MM.1S (cell line): ENCODE data around the gene PTGIR.

Experiments
- DNase-seq: peaks from one replicate; pipeline ENCODE4 v3.0.0-alpha.2; 2015
- H2AFZ ChIP-seq: fragments of 300-600 bp; sonication (generic); 2 replicates; pipeline ENCODE4 v1.6.0; 2016; ENCODE audit warnings: antibody characterized with exemption, low read length
- H3F3A ChIP-seq: fragments of 300-600 bp; sonication (generic); 2 replicates; pipeline ENCODE4 v1.6.1; 2016; ENCODE audit warnings: mild to moderate bottlenecking, antibody characterized with exemption, low read length, moderate library complexity, mixed read lengths; ENCODE audit not compliant: insufficient read depth
- H3K27ac ChIP-seq: fragments of 300-600 bp; sonication (generic); 2 replicates; pipeline ENCODE4 v1.5.1; 2016; ENCODE audit warnings: mild to moderate bottlenecking, low read length
- H3K27me3 ChIP-seq: fragments of 300-600 bp; sonication (generic); replicated peaks from 2 replicates; pipeline ENCODE4 v1.6.0; 2016; ENCODE audit warnings: low read length; ENCODE audit not compliant: insufficient read depth
- H3K36me3 ChIP-seq: fragments of 300-600 bp; sonication (generic); replicated peaks from 2 replicates; pipeline ENCODE4 v1.6.1; 2016; ENCODE audit warnings: mild to moderate bottlenecking, low read length, mixed read lengths; ENCODE audit not compliant: insufficient read depth
- H3K4me1 ChIP-seq: fragments of 300-600 bp; sonication (generic); 2 replicates; pipeline ENCODE4 v1.6.1; 2016; ENCODE audit warnings: low read length, mixed read lengths
- H3K4me2 ChIP-seq: fragments of 300-600 bp; sonication (generic); 2 replicates; pipeline ENCODE4 v1.6.0; 2016; ENCODE audit warnings: low read depth, low read length
- H3K4me3 ChIP-seq: fragments of 300-600 bp; sonication (generic); 2 replicates; pipeline ENCODE4 v1.5.1; 2016; ENCODE audit warnings: low read length, mixed read lengths
- H3K79me2 ChIP-seq: fragments of 300-600 bp; sonication (generic); 2 replicates; pipeline ENCODE4 v1.6.1; 2016; ENCODE audit warnings: mixed run types, low read length, mixed read lengths
- H3K9ac ChIP-seq: fragments of 300-600 bp; sonication (generic); 2 replicates; pipeline ENCODE4 v1.6.1; 2016; ENCODE audit warnings: low read length, mixed read lengths
- H3K9me2 ChIP-seq: fragments of 300-600 bp; sonication (generic); replicated peaks from 2 replicates; pipeline ENCODE4 v1.6.1; 2016; ENCODE audit warnings: mild to moderate bottlenecking, low read length, mixed read lengths; ENCODE audit not compliant: insufficient read depth
- H3K9me3 ChIP-seq: fragments of 300-600 bp; sonication (generic); replicated peaks from 2 replicates; pipeline ENCODE4 v1.6.1; 2016; ENCODE audit warnings: mild to moderate bottlenecking, low read length, mixed read lengths; ENCODE audit not compliant: insufficient read depth
- H4K20me1 ChIP-seq: fragments of 300-600 bp; sonication (generic); 2 replicates; pipeline ENCODE4 v1.6.1; 2016; ENCODE audit warnings: mild to moderate bottlenecking, low read length, moderate library complexity, mixed read lengths; ENCODE audit not compliant: insufficient read depth
- CTCF ChIP-seq: fragments of 300-600 bp; sonication (generic); IDR thresholded peaks from 2 replicates; pipeline ENCODE4 v1.5.1; 2016; ENCODE audit warnings: antibody characterized with exemption, low read length, mixed read lengths
- EZH2 ChIP-seq: fragments of 300-600 bp; sonication (generic); optimal IDR thresholded peaks from 2 replicates; pipeline ENCODE3; 2017; ENCODE audit warnings: low read depth, mild to moderate bottlenecking, antibody characterized with exemption, low read length, mixed read lengths
- EZH2phosphoT487 ChIP-seq: fragments of 300-600 bp; sonication (generic); IDR thresholded peaks from 2 replicates; pipeline ENCODE4 v1.6.1; 2018; ENCODE audit warnings: antibody characterized with exemption, low read length

The PTGIR gene

GRCh38 chr19:46578450-46578849 lies 46.4 kb downstream of the PTGIR start:
- no peaks in the 10 kb centered on the region for H3K36me3 ChIP-seq
- no peaks in the 10 kb centered on the region for H3K4me1 ChIP-seq
- DNase-seq, result no peak
- no peaks in the 10 kb centered on the region for H3K9me2 ChIP-seq
- no peak overlapping the region for H3K4me3 ChIP-seq
- H3K4me2 ChIP-seq, result no peak overlapping the region
- H3K27me3 ChIP-seq, result peaks cover 11% of the 10 kb centered on the region; the same call in 1 of the 2 replicates
- no peak overlapping the region for H2AFZ ChIP-seq
- no peaks in the 10 kb centered on the region for H3K79me2 ChIP-seq
- no peaks in the 10 kb centered on the region for H3F3A ChIP-seq
- H3K9me3 ChIP-seq, result no peaks in the 10 kb centered on the region
- H3K9ac ChIP-seq, result no peak overlapping the region
- TF ChIP-seq EZH2phosphoT487 (no peak), EZH2 (no peak), CTCF (no peak)
- no peak overlapping the region for H3K27ac ChIP-seq
- H4K20me1 ChIP-seq, result no peaks in the 10 kb centered on the region

- TF ChIP-seq EZH2phosphoT487, result no peak
- H3K27me3 ChIP-seq, result peaks cover 17% of the 10 kb centered on the region
- H3K4me2 ChIP-seq, result no peak overlapping the region
- H3K79me2 ChIP-seq, result no peaks in the 10 kb centered on the region
- no peak overlapping the region for H3K4me3 ChIP-seq
- H2AFZ ChIP-seq, result no peak overlapping the region
- no peaks in the 10 kb centered on the region for H3K9me2 ChIP-seq
- no peak for DNase-seq
- H3K36me3 ChIP-seq, result no peaks in the 10 kb centered on the region
- H3F3A ChIP-seq, result no peaks in the 10 kb centered on the region
- H3K9ac ChIP-seq, result no peak overlapping the region
- no peaks in the 10 kb centered on the region for H4K20me1 ChIP-seq
- H3K4me1 ChIP-seq, result no peaks in the 10 kb centered on the region
- H3K9me3 ChIP-seq, result no peaks in the 10 kb centered on the region
- H3K27ac ChIP-seq, result no peak overlapping the region
These were observed 50.4 kb downstream of the PTGIR start for GRCh38 chr19:46574533-46574932.

- no peak overlapping the region for H3K9ac ChIP-seq
- no peak overlapping the region for H3K4me2 ChIP-seq
- no peak overlapping the region for H2AFZ ChIP-seq
- no peaks in the 10 kb centered on the region for H3K9me2 ChIP-seq
- H3K36me3 ChIP-seq, result no peaks in the 10 kb centered on the region
- no peak overlapping the region for H3K4me3 ChIP-seq
- no peaks in the 10 kb centered on the region for H3K79me2 ChIP-seq
- no peaks in the 10 kb centered on the region for H3F3A ChIP-seq
- H3K4me1 ChIP-seq, result no peaks in the 10 kb centered on the region
- DNase-seq, result no peak
- no peaks in the 10 kb centered on the region for H3K9me3 ChIP-seq
- H3K27me3 ChIP-seq, result peaks cover 13% of the 10 kb centered on the region
- H3K27ac ChIP-seq, result no peak overlapping the region
- TF ChIP-seq EZH2phosphoT487 (no peak), EZH2 (no peak), CTCF (no peak)
- H4K20me1 ChIP-seq, result no peaks in the 10 kb centered on the region
These were observed 51.0 kb downstream of the PTGIR start for GRCh38 chr19:46573679-46574498.

- Histone ChIP-seq H3K27me3 (peaks cover 13% of the 10 kb centered on the region), H2AFZ (no peak overlapping the region), H3K9me2 (no peaks in the 10 kb centered on the region), H3K36me3 (no peaks in the 10 kb centered on the region), H3K9me3 (no peaks in the 10 kb centered on the region), H4K20me1 (no peaks in the 10 kb centered on the region), H3K4me3 (no peak overlapping the region), H3K4me2 (no peak overlapping the region), H3F3A (no peaks in the 10 kb centered on the region), H3K27ac (no peak overlapping the region), H3K4me1 (no peaks in the 10 kb centered on the region), H3K9ac (no peak overlapping the region), H3K79me2 (no peaks in the 10 kb centered on the region)
- peak; percentile 32 for DNase-seq
- TF ChIP-seq EZH2 (no peak), CTCF (peak; percentile 26)
These were observed 53.4 kb downstream of the PTGIR start for GRCh38 chr19:46571495-46571894.
